Fibroblast of villous mesenchyme (primary cell): ENCODE measurements around the gene VPS35L. TPM values are rescaled to one million over a fixed set of nuclear protein-coding genes. Genes with fewer than 3 reads are reported as not detected.

Experiments used
- DNase-seq: peaks from one replicate; pipeline ENCODE4 v3.0.0-alpha.2; 2010; ENCODE audit warnings: low read depth
- H3K4me3 ChIP-seq: 2 replicates; pipeline ENCODE4 v1.5.1; 2011; ENCODE audit warnings: low read depth, mild to moderate bottlenecking, low read length
- total RNA-seq: library from RNA; depleted of rRNA; stranded (reverse); fragments of >200 nt; gene quantifications from 2 replicates; pipeline ENCODE4 v1.2.3, GENCODE V29; 2012
- TF ChIP-seq, protein P1 (sequence below): IDR thresholded peaks from 2 replicates; pipeline ENCODE4 v1.5.1; 2012; ENCODE audit warnings: low read depth, mild to moderate bottlenecking, low read length; ENCODE audit not compliant: insufficient read depth

VPS35L gene
- total RNA-seq, 1 donor, result 67.4 TPM

DNA sequence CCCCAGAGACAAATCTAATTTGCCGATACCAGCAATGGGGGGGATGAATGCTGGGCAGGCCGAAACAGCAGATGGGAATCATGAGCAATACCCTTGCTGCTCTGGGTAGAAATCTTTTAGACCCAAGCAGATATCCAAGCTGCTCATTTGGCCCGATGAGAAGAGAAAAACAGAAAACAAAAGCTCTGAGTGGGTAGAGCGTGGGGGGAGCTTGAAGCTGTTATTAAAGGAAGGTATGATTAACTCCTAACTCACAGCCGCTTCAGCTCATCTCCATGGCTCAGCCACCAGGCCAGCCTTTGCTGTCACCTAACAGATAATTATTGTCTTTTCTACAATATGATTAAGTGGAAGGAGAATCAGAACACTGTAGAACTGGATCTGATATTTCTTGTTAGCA, 58.3 kb downstream of the VPS35L start:
- no peak for DNase-seq
- no peak overlapping the region for H3K4me3 ChIP-seq
- TF ChIP-seq, protein P1, sequence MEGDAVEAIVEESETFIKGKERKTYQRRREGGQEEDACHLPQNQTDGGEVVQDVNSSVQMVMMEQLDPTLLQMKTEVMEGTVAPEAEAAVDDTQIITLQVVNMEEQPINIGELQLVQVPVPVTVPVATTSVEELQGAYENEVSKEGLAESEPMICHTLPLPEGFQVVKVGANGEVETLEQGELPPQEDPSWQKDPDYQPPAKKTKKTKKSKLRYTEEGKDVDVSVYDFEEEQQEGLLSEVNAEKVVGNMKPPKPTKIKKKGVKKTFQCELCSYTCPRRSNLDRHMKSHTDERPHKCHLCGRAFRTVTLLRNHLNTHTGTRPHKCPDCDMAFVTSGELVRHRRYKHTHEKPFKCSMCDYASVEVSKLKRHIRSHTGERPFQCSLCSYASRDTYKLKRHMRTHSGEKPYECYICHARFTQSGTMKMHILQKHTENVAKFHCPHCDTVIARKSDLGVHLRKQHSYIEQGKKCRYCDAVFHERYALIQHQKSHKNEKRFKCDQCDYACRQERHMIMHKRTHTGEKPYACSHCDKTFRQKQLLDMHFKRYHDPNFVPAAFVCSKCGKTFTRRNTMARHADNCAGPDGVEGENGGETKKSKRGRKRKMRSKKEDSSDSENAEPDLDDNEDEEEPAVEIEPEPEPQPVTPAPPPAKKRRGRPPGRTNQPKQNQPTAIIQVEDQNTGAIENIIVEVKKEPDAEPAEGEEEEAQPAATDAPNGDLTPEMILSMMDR, result no peak

DNA sequence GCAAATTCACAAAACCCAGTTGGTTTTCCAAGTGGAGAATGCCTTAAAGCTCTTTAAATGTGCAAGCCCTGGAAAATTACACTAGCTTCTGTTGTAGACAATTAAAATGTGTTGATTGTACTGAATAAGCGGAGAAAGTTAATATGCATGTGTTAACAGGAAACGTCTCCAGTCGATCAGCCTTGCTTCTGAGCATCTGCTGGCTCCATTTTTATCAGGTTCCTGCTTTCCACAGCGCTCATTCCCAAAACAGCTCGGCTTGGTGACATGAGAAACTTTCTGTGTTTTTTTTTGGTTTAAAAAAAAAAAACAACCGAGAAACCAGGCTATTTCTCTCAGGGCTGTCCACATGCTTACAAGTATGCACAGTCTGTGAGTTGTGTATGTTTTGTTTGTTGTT, 60.7 kb downstream of the VPS35L start:
- TF ChIP-seq, protein P1, result no peak
- no peak overlapping the region for H3K4me3 ChIP-seq
- no peak for DNase-seq

DNA sequence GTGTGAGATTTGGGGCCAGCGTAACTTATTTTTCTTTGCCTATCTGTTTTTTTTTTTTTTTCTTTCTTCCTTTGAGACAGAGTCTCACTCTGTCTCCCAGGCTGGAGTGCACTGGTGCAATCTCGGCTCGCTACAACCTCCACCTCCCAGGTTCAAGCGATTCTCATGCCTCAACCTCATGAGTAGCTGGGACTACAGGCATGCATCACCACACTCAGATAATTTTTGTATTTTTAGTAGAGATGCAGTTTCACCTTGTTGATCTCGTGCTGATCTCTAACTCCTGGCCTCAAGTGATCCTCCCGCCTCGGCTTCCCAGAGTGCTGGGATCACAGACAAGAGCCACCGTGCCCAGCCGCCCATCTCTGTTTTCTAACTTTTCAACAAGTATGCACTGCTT, 63.4 kb downstream of the VPS35L start:
- no peak overlapping the region for H3K4me3 ChIP-seq
- TF ChIP-seq, protein P1, result no peak
- DNase-seq, result no peak

DNA sequence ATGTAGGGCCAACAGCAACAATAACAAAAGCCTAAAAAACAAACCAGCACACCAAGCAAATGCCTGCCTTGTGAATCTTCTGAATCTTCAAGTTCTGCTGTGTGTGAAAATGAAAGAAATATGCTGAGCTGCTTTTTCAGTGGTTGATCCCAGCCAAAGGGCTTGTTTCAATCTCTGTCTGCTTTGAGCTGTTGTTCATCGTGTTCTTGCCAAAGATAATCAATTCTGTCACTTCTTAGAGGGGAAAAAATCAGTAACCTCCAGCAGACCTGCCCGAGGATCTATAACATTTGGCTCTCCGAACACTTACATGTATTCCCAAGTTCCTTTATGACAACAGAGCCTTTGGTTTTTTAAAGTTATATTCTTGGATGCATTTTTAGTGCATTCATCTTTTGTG, 65.9 kb downstream of the VPS35L start:
- TF ChIP-seq, protein P1, result no peak
- DNase-seq, result no peak
- no peak overlapping the region for H3K4me3 ChIP-seq

DNA sequence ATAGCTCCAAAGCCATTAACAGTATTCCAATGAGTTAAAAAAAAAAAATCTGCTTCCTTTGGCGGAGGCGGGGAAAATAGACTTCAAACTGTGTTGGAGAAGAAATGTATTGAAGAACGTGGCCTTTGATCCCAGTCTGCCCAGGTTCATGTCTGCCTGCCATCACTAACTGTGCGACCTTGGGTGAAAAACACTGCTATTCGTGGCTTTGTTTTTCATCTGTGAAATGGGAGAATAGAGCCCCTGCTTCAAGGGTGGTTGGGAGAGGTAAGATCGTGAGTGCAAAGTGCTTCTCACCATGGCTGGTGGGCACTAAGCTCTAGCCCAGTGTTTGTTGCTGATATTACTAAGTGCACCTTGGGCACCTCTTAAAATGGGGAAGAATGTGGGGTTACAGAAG, 69.5 kb downstream of the VPS35L start:
- H3K4me3 ChIP-seq, result no peak overlapping the region
- DNase-seq, result no peak
- TF ChIP-seq, protein P1, result no peak

DNA sequence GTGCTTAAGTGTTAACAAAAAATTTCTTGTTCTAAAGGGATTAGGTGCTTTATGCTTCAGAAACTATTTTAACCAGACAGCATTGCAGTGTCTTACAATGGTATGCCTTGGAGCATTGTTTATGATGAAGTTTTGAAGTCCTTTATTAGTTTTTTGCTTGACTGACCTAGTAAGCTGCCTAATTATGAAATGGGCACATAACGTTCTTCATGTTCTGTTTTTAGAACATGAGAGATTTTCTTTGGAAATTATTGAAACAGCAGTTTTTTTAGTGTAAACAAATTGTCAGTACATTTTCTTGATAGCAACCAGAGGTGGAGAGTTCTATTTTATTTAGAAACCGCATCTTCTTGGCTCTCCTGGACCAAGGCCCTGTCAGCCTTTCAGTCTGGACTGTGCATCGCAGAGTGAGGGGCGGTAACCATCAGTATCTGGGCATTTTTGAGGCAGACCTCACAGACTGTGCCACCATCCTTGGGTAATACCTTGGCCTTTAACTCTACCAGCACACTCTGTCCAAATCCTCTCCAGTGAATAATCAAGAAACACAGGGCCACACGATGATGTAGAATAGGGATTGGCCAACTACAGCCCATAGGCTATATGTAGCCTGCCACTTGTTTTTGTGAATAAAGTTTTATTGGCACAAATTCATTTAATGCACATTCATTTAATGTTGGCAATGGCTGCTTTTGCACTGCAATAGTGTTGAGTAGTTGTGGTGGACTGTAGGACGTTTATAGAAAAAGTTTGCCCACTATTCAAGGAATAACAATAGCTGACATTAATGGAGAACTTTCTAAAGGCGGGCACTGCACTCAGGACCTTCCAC, 81.1 kb downstream of the VPS35L start:
- TF ChIP-seq, protein P1, result no peak
- no peak overlapping the region for H3K4me3 ChIP-seq
- peak; percentile 73 for DNase-seq
